PC-9 (cell line): Measurements from ENCODE around the gene CELF1.
"Not testable (repeated sequence)": the region's sequence is repeated elsewhere in the genome, so short reads cannot be mapped to it uniquely, and the experiment has no call there.

Experiments used
- CTCF ChIP-seq: fragments of 200-600 bp; sonication (generic); conservative IDR thresholded peaks from 2 replicates; pipeline ENCODE4 v1.6.1; 2017; ENCODE audit warnings: mixed run types, antibody characterized with exemption, mild to moderate bottlenecking, moderate library complexity
- EZH2 ChIP-seq: fragments of 200-600 bp; sonication (generic); IDR thresholded peaks from 2 replicates; pipeline ENCODE4 v1.8.0; 2017; ENCODE audit warnings: antibody characterized with exemption, low read depth

GRCh38 chr11:47454258-47454671 is 98.7 kb downstream of the CELF1 start:
- peak; percentile 79 for TF ChIP-seq CTCF
- not testable (repeated sequence) for TF ChIP-seq EZH2
